ENCODE data around the gene POLN. TPM values are rescaled to one million over a fixed set of nuclear protein-coding genes. Genes with fewer than 3 reads are reported as not detected.

The POLN gene
- total RNA-seq, 1 experiment from 2014 or later, result 0.26 TPM

- Histone ChIP-seq H3K4me3 (ENCODE audit: low read length) (no peak overlapping the region), H3K27ac (ENCODE audit: low read length) (no peak overlapping the region), H3K9me2 (replicated peaks; ENCODE audit: low read length) (no peaks in the 10 kb centered on the region), H3K79me2 (ENCODE audit: low read length) (no peaks in the 10 kb centered on the region), H2AFZ (ENCODE audit: low read length) (no peak overlapping the region), H3K4me1 (ENCODE audit: insufficient read depth, low read length) (peaks cover 14% of the 10 kb centered on the region), H3K27me3 (ENCODE audit: low read length) (no peaks in the 10 kb centered on the region), H3K9me3 (ENCODE audit: low read length) (no peaks in the 10 kb centered on the region; the same call in 1 of the 2 replicates), H3F3A (ENCODE audit: low read length, unreplicated experiment) (no peaks in the 10 kb centered on the region), H3K9ac (ENCODE audit: low read length) (no peak overlapping the region), H3K4me2 (ENCODE audit: low read length) (peak overlapping the region; percentile 53), H3K36me3 (ENCODE audit: low read depth, low read length) (no peaks in the 10 kb centered on the region), H4K20me1 (ENCODE audit: low read length) (no peaks in the 10 kb centered on the region)
- ChIA-PET CTCF (no interaction called here), POLR2A (ENCODE audit: unreplicated experiment) (no interaction called here)
- TF ChIP-seq CTCF (conservative IDR thresholded peaks at IDR 0.05; ENCODE audit: low read depth, low read length), result 0 out of 2 replicates have a peak, but pooled peaks have one; percentile 8
- no peak for TF ChIP-seq EZH2phosphoT487 (IDR thresholded peaks at IDR 0.05; ENCODE audit: borderline replicate concordance, low read length)
- no TSS peak for BruUV-seq (replicated peaks)
- DNase-seq, result no peak
- ATAC-seq, result no peak
- intact Hi-C loops (cut with micrococcal nuclease), result no loop called here
Observed at GRCh38 chr4:2102045-2102883, 139.7 kb downstream of the POLN start.

- Histone ChIP-seq H3K36me3 (ENCODE audit: low read depth, low read length) (no peaks in the 10 kb centered on the region), H4K20me1 (ENCODE audit: low read length) (no peaks in the 10 kb centered on the region), H3K9me2 (replicated peaks; ENCODE audit: low read length) (no peaks in the 10 kb centered on the region), H3K9ac (ENCODE audit: low read length) (no peak overlapping the region), H2AFZ (ENCODE audit: low read length) (peak overlapping the region; percentile 46; the same call in 1 of the 2 replicates), H3K27ac (ENCODE audit: low read length) (peak overlapping the region; percentile 38), H3K4me1 (ENCODE audit: insufficient read depth, low read length) (peaks cover 14% of the 10 kb centered on the region), H3K79me2 (ENCODE audit: low read length) (no peaks in the 10 kb centered on the region), H3K9me3 (ENCODE audit: low read length) (no peaks in the 10 kb centered on the region; the same call in 1 of the 2 replicates), H3F3A (ENCODE audit: low read length, unreplicated experiment) (no peaks in the 10 kb centered on the region), H3K4me2 (ENCODE audit: low read length) (peak overlapping the region; percentile 53), H3K4me3 (ENCODE audit: low read length) (no peak overlapping the region), H3K27me3 (ENCODE audit: low read length) (no peaks in the 10 kb centered on the region)
- ATAC-seq (peak; percentile 97), DNase-seq (peak; percentile 86)
- POLR2A ChIA-PET (ENCODE audit: unreplicated experiment), result no interaction called here
- CTCF ChIA-PET, result no interaction called here
- intact Hi-C loops (cut with micrococcal nuclease), result no loop called here
- TF ChIP-seq CTCF (conservative IDR thresholded peaks at IDR 0.05; ENCODE audit: low read depth, low read length), result no peak
- no peak for TF ChIP-seq EZH2 (IDR thresholded peaks at IDR 0.05; ENCODE audit: low read length, unreplicated experiment)
- TF ChIP-seq EZH2phosphoT487 (IDR thresholded peaks at IDR 0.05; ENCODE audit: borderline replicate concordance, low read length), result no peak
- no TSS peak for BruUV-seq (replicated peaks)
Observed at GRCh38 chr4:2101346-2102044, 140.4 kb downstream of the POLN start.

All from PC-3 (cell line).